OCI-LY3 (cell line): ENCODE results near the gene RAD51B.

Source experiments
- CTCF ChIP-seq: fragments of 200-600, 300-600 bp; sonication (generic); IDR thresholded peaks from 2 replicates; pipeline ENCODE4 v1.5.1; 2014; ENCODE audit warnings: antibody characterized with exemption, low read length, low read depth
- EZH2phosphoT487 ChIP-seq: fragments of 200-600 bp; shearing (Covaris generic); IDR thresholded peaks from 2 replicates; pipeline ENCODE4 v1.6.1; 2018; ENCODE audit warnings: antibody characterized with exemption, mixed run types, low read depth

GRCh38 chr14:68423686-68424085 lies 604.1 kb downstream of the RAD51B start:
- TF ChIP-seq CTCF: no peak
- TF ChIP-seq EZH2phosphoT487: no peak
